Astrocyte of the spinal cord (primary cell): ENCODE results near the gene UBE2D4.
A peak's percentile ranks its signal among the peaks of the same experiment; 100 is the strongest.

Experiments
- DNase-seq: peaks from one replicate; pipeline ENCODE4 v3.0.0; 2011; ENCODE audit warnings: low read depth, low spot score
- H3K4me3 ChIP-seq: 2 replicates; pipeline ENCODE4 v1.5.1; 2011; ENCODE audit warnings: low read depth, mild to moderate bottlenecking, low read length, moderate library complexity
- in situ Hi-C: cut with HindIII; loops from 2 replicates; pipeline ENCODE4 v1.10.0; 2017; ENCODE audit warnings: low sequenced_read_pairs
- TF ChIP-seq, protein P1 (sequence below): IDR thresholded peaks from 2 replicates; pipeline ENCODE4 v1.5.1; 2012; ENCODE audit warnings: low read depth, mild to moderate bottlenecking, low read length, inconsistent platforms

Gene UBE2D4

DNA sequence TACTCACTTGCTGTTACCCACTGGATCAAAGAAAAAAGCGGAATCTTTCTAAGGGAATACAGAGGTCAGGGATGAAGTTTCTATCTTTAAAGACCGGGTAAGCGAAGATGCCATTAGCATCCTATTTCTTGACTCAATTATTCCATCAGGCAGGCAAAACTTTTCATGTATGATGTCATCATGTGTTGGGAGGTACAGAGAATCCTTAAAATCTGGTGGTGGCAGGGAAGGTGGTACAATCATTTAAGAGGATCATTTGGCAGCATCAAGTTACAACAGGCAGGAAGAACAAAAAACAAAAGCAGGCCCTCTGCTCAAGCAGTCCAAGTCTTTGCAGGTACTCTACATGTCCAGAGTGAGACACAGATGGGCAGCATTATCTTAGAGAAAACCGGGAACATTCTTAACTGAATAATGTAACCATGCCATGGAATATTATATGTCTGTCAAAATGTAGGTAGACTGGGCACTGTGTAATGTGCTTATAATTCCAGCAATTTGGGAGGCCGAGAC, 23.6 kb upstream of the UBE2D4 start:
- in situ Hi-C loops, result no loop called here
- TF ChIP-seq, protein P1, sequence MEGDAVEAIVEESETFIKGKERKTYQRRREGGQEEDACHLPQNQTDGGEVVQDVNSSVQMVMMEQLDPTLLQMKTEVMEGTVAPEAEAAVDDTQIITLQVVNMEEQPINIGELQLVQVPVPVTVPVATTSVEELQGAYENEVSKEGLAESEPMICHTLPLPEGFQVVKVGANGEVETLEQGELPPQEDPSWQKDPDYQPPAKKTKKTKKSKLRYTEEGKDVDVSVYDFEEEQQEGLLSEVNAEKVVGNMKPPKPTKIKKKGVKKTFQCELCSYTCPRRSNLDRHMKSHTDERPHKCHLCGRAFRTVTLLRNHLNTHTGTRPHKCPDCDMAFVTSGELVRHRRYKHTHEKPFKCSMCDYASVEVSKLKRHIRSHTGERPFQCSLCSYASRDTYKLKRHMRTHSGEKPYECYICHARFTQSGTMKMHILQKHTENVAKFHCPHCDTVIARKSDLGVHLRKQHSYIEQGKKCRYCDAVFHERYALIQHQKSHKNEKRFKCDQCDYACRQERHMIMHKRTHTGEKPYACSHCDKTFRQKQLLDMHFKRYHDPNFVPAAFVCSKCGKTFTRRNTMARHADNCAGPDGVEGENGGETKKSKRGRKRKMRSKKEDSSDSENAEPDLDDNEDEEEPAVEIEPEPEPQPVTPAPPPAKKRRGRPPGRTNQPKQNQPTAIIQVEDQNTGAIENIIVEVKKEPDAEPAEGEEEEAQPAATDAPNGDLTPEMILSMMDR, result no peak
- DNase-seq, result no peak
- H3K4me3 ChIP-seq, result no peak overlapping the region

DNA sequence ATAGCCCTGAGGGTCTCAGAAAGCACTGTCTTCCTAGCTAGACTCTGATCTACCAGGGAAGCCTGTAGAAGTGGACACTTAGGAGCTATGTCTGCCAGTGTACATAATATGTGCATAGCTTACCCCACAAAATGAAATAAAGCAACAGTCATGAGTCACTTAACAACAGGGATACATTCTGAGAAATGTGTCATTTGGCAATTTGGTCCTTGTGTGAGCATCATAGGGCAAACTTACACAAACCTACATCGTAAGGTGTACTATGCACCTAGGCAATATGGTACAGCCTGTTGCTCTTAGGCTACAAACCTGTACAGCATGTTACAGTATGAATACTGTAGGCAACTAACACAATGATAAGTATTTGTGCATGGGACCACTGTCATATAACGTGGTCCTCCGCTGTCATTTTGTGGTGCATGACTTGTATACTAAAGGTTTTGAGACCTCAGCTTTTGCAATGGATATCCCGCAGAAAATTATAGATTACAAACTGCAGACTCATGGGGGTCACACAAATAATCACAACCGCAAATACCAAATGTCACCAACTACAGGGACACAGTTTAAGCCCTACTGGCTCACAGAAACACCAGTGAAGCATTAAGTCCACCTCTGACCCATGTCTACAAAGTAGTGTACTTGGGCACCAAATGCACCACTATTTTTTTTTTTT, 21.6 kb upstream of the UBE2D4 start:
- in situ Hi-C loops, result no loop called here
- H3K4me3 ChIP-seq, result no peak overlapping the region
- DNase-seq, result no peak
- TF ChIP-seq, protein P1, result no peak

DNA sequence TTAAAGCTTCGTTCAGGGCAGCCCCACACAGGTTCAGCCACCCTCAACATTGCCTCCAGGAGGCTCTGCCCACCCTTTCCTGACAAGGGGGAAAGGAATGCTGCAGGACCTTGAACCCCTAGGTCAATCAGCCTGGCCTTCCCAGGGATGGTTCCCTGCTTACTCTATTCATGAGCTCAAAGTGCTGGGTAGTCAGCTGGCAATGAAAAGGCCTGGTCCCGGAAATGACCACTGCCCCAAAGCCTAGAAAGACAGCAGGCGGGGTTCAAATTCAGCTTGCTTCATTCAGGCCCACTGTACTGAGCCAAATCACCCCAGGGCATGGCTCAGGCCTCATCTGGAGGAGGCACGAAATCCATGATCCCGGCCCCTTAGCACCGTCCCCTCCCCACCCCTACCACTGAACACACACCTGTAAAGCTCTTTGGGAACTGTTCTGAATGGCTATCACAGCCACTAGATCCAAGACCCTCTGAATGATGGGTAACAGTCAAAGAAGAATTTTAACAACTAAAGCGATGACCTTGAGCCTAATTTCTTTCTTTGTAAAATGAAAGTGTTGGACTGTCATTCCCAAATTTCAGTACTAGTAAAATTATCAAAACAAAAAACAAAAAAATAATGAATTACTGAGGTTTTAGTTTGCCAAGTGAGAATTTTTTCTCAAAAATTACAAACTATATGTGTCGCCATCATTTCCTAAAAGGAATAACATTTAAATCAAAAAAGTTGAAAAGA, 20.9 kb upstream of the UBE2D4 start:
- no peak for DNase-seq
- H3K4me3 ChIP-seq, result peak overlapping the region; percentile 56
- in situ Hi-C loops, result no loop called here
- TF ChIP-seq, protein P1, result no peak

DNA sequence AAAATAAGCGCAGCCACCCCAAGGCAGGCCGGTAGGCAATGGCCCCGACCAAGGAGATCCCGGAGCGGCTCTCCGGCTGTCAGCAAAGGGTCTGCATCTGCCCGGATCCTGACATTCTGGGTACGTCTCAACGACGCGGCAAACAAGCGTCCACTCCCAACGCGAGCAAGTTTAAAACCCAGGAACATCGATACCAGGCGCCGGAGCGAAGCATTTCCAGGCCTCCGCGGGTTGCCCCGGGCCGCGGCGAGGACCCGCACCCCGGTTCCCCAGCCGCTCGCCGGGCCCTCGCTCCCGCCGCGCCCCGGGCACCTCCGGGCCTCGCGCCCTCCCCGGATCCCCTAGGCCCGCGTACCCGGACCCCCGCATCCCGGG, 20.3 kb upstream of the UBE2D4 start:
- in situ Hi-C loops, result no loop called here
- TF ChIP-seq, protein P1, result no peak
- H3K4me3 ChIP-seq, result peak overlapping the region; percentile 56
- peak; percentile 29 for DNase-seq

DNA sequence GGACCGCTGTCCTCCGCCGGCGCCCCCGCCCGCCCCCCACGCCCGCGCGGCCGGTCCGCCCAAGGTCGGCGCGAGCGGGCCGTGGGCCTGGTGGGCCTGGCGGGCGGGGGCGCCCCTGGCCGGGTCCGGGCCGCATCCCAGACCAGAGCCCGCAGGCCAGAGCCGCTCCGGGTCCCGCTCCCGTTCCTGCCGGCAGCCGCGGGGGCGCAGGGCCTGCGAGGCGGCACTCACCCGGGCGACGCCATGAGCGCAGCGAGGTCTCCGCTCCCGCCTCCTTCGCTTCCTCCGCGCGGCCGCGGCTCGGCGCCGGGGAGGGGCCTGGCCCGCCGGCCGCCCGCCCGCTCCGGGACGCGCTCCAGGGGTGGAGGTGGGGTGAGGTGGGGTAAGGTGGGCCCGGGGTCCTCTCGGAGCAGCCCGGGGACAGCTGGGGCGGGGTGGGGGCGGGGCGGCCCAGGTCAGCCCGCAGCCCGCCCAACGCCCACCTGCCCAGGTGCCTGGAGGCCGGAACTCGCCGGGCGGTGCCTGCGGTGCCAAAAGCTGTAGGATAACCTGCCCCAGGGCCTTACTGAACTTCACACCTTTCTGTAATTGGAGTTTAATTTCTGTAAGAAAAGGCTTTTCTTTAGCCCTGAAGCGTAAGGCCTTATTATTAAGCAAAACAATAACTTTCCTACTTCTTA, 19.8 kb upstream of the UBE2D4 start, which contains the start of gene URGCP:
TSS of gene URGCP (minus strand) at position 266 of the 680 bp plus-strand sequence. CDS start at position 245, 21 bp downstream.
- TF ChIP-seq, protein P1, result no peak
- in situ Hi-C loops, result no loop called here
- peak within 1 kb of the TSS; percentile 56 for H3K4me3 ChIP-seq
- DNase-seq, result peak; percentile 15

DNA sequence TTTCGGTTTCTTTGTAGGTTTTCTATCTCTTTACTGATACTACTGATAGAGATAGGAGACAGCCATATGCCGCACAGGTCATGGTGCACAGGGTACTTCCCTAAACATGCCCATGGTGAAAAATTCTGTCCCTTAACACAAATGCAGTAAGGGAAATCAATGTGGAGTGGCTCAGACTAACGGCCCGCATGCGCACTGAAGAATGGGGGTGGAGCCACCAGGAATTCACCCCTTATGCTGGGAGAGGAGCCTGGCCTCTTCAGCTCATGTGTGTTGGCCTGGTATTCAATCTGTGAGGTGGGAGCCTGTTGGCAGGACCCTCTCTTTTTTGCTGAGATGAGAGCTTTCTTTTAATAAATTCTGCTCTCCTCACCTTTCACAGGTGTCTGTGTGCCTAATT, 11.4 kb upstream of the UBE2D4 start:
- no peak overlapping the region for H3K4me3 ChIP-seq
- TF ChIP-seq, protein P1, result no peak
- in situ Hi-C loops, result no loop called here
- DNase-seq, result no peak
